HUES64 (cell line): ENCODE results near the gene CPEB4.

Source experiments
- H3K27ac ChIP-seq: 2 replicates; pipeline ENCODE4 v1.7.0; 2013; ENCODE audit warnings: low read depth, low read length, inconsistent platforms
- H3K27me3 ChIP-seq: 2 replicates; pipeline ENCODE4 v1.6.1; 2013; ENCODE audit warnings: mild to moderate bottlenecking, low read length; ENCODE audit not compliant: insufficient read depth
- H3K36me3 ChIP-seq: 2 replicates; pipeline ENCODE4 v1.6.1; 2013; ENCODE audit warnings: mild to moderate bottlenecking, low read length; ENCODE audit not compliant: insufficient read depth
- H3K4me1 ChIP-seq: 2 replicates; pipeline ENCODE4 v1.6.1; 2013; ENCODE audit warnings: mild to moderate bottlenecking, low read length, moderate library complexity; ENCODE audit not compliant: insufficient read depth
- H3K4me3 ChIP-seq: 2 replicates; pipeline ENCODE4 v1.5.1; 2013; ENCODE audit warnings: mild to moderate bottlenecking, low read length, moderate library complexity
- H3K9ac ChIP-seq: 2 replicates; pipeline ENCODE4 v1.6.1; 2013; ENCODE audit warnings: mild to moderate bottlenecking, low read depth, low read length
- H3K9me3 ChIP-seq: 2 replicates; pipeline ENCODE4 v1.6.1; 2013; ENCODE audit warnings: low read depth, low read length; ENCODE audit not compliant: insufficient read depth
- WGBS: fragments of 150-250, 120-280 bp; methylation state at CpG from one replicate; pipeline ENCODE4 v1.1.7; 2013; ENCODE audit warnings: missing lambda C conversion rate; 5-methylcytosine and 5-hydroxymethylcytosine counted together

CPEB4 gene

DNA sequence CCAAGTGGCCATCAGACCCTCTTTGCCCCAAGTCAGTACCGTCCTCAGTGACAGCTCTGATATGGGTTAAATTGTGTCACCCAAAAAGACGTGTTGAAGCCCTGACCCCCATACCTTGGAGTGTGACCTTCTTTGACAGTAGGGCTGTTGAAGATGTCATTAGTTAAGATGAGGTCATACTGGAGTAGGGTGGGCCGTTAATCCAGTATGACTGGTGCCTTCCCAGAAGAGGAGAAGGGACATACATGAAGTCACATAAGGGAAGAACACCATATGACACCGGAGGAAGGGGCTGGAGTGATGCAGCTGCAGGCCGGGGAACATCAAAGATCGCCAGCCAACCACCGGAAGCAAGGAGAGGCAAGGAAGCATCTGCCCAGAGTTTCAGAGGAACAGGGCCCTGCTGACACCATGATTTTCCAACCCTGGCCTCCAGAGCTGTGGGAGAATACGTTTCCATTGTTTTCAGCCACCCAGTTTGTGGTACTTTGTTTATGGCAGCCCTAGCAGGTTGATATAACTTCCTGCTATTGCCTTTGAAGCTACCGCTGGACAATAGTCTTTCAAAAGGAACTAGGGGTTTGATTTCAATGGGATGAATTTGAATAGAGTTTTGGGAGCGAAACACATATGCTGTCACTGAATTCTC is 36.4 kb upstream of the CPEB4 start:
- H3K4me3 ChIP-seq, result no peak overlapping the region
- H3K9ac ChIP-seq, result no peak overlapping the region
- H3K9me3 ChIP-seq, result peaks cover 4% of the 10 kb centered on the region; the same call in 1 of the 2 replicates
- H3K4me1 ChIP-seq, result no peaks in the 10 kb centered on the region
- no peaks in the 10 kb centered on the region for H3K36me3 ChIP-seq
- H3K27me3 ChIP-seq, result no peaks in the 10 kb centered on the region
- H3K27ac ChIP-seq, result no peak overlapping the region
- 89% methylated on average over 10 of the region's 10 CpGs for WGBS

DNA sequence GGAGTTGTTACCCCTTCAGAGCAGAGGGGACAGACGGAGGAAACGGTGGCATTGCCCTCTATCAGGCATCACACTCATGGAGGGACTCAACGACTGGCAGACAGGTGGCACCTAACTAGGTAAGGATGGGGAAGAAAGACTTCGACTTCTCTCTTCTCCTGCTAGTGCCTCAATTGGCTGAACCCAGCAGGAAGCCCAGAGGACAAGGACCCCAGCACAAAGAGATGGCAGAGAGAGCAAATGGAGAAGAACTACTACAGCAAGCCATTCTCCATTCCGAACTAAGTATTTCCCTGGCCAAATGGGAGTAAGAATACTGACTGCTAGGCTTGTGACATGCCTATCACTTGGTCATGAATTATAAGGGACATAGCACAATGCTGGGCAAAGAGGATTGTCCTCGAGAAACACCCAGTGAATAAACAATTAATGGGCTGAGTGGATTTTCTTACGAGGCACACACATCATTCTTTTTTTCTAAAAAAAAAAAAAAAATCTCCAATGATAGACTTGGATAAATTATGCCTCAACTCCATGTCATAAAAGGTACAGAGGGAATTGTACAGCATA is 35.3 kb upstream of the CPEB4 start:
- no peaks in the 10 kb centered on the region for H3K4me1 ChIP-seq
- no peak overlapping the region for H3K9ac ChIP-seq
- WGBS, result 98% methylated on average over 6 of the region's 7 CpGs
- H3K27me3 ChIP-seq, result no peaks in the 10 kb centered on the region
- 0 out of 2 replicates have a peak, but pooled peaks cover 4% of the 10 kb centered on the region for H3K9me3 ChIP-seq
- no peaks in the 10 kb centered on the region for H3K36me3 ChIP-seq
- no peak overlapping the region for H3K27ac ChIP-seq
- H3K4me3 ChIP-seq, result no peak overlapping the region

- no peaks in the 10 kb centered on the region for H3K27me3 ChIP-seq
- 90% methylated on average over 11 of the region's 11 CpGs for WGBS
- no peaks in the 10 kb centered on the region for H3K36me3 ChIP-seq
- H3K4me1 ChIP-seq, result no peaks in the 10 kb centered on the region
- no peak overlapping the region for H3K9ac ChIP-seq
- no peak overlapping the region for H3K4me3 ChIP-seq
- H3K27ac ChIP-seq, result no peak overlapping the region
- 0 out of 2 replicates have a peak, but pooled peaks cover 4% of the 10 kb centered on the region for H3K9me3 ChIP-seq
Measured at GRCh38 chr5:173853370-173854131, 34.6 kb upstream of the CPEB4 start.

DNA sequence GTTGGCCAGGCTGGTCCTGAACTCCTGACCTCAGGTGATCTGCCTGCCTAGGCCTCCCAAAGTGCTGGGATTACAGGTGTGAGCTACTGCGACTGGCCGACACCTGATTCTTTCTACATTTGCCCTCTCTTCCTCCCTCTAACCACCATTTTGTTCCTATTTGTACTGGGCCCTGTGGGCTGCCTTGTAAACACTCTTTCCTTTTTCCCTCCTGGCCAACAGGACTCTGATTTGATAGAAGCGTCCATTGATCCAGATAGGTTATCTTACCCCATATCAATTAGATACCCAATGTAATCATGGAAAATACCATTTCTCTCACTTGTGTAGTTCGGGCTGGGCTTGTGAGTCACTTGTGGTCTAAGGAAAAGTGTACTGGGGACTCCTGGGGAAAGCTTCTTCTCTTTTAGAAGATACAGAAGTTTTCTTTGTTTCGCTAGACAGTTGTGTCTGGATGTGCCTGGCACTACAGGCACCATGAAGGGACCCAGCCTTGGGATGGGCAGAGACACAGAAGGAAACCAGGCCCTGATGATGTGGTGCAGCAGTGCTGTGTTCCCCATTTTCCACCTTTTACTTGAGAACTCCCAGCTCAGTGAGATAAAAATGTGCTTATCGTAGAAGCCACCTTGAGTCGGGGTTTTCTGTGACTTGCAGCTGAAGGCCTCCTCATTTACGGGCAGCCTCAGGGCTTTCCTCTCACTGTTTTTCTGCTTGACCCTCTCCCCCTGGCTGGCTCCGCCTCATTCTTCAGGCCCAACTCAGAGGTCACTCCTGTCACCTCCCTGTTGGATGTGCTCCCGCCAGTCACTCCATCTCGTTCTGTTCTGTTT is 32.8 kb upstream of the CPEB4 start:
- H3K4me3 ChIP-seq, result no peak overlapping the region
- no peaks in the 10 kb centered on the region for H3K4me1 ChIP-seq
- H3K27me3 ChIP-seq, result no peaks in the 10 kb centered on the region
- no peak overlapping the region for H3K27ac ChIP-seq
- no peaks in the 10 kb centered on the region for H3K9me3 ChIP-seq
- no peak overlapping the region for H3K9ac ChIP-seq
- WGBS, result 89% methylated on average over 11 of the region's 11 CpGs
- H3K36me3 ChIP-seq, result no peaks in the 10 kb centered on the region

DNA sequence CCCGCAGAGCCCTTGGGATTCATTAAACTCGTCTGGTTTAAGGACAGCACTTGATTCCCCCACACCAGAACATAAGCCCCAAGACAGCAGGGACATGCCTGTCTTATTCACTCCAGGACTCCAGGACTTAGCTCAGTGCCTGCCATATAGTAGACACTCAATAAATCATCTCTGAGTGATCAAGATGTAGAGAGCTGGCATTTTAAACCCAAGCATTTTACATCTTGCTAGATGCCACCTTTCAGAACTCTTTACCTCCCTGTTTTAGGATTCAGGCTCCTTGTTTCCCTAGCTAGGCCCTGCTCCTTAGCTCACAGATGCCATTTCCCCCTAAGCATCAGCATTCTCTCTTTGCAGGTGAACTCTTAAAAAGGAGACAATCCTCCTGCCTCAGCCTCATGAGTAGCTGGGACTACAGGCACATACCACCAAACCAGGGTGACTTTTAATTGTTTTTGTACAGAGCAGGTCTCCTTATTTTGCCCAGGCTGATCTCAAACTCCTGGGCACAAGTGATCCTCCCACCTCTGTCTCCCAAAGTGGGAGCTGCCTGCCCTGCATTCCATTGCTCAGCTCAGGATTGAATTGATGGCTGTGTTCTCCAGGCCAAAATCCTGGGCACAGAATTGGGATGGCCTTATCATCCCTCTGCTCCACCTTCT is 32.0 kb upstream of the CPEB4 start:
- Histone ChIP-seq H3K4me1 (no peaks in the 10 kb centered on the region), H3K9ac (no peak overlapping the region), H3K4me3 (no peak overlapping the region), H3K9me3 (no peaks in the 10 kb centered on the region), H3K27ac (no peak overlapping the region), H3K27me3 (no peaks in the 10 kb centered on the region), H3K36me3 (no peaks in the 10 kb centered on the region)
- 86% methylated on average over 2 of the region's 2 CpGs for WGBS

DNA sequence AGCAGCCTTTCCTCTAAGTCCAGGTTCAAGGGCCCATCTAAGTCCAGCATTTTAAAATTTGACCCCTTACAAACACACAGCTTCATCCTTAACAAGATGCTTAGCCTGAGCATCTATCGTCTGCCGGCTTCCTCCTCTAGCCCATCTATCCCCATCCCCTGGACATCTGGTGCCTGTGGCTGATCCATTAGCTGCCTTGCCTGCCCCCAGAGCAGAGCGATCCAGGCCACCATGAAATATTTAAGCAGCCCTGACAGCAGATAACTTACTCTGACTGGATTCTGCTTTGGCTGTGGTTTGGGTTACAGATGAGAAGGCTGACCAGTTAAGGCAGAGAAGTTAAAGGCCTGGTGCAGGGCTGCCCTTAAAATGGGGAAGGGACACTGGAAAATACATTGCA is 30.9 kb upstream of the CPEB4 start:
- Histone ChIP-seq H3K9ac (no peak overlapping the region), H3K4me3 (no peak overlapping the region), H3K9me3 (no peaks in the 10 kb centered on the region), H3K27ac (no peak overlapping the region), H3K36me3 (no peaks in the 10 kb centered on the region), H3K4me1 (no peaks in the 10 kb centered on the region), H3K27me3 (no peaks in the 10 kb centered on the region)
- 95% methylated on average over 3 of the region's 3 CpGs for whole genome bisulfite sequencing

GRCh38 chr5:173858021-173858669 is 30.0 kb upstream of the CPEB4 start:
- Histone ChIP-seq H3K9ac (no peak overlapping the region), H3K4me1 (no peaks in the 10 kb centered on the region)
- 82% methylated on average over 5 of the region's 6 CpGs for WGBS

DNA sequence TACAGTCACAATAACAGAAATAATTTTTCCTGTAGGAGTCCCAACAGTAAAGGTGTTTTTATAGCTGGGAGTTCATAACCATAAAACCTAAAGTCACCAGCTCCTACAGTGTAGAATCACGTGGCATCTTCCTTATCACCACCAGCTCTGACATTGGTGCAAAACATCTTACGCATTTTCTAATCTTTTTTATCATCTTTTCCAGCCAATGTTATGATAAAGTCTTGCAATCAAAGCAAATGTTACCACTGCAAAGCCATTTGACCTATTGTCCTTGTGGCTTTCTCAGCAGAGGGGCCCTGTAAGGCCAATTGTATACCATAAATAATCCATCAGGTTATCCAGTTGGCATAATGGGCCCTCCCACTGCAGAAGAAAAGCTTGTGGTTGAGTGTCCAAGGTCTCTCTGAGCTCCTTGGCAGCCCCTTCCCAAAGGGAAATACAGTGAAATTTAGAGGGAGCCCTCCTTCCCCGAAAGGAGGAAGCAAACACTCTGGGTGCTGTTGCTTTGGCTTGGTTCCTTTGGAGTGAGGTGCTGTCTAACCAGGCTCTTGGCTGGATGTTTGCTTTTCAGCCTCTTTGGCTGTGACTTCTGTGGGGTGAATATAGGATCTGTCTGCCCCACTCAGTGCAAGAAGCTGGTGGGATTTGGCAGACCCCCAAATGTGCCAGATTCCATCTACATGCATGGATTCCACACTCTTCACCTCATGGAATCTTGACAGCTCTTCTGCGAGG is 29.3 kb upstream of the CPEB4 start:
- H3K9ac ChIP-seq, result no peak overlapping the region
- no peak overlapping the region for H3K4me3 ChIP-seq
- H3K9me3 ChIP-seq, result no peaks in the 10 kb centered on the region
- H3K36me3 ChIP-seq, result no peaks in the 10 kb centered on the region
- no peaks in the 10 kb centered on the region for H3K27me3 ChIP-seq
- H3K27ac ChIP-seq, result no peak overlapping the region
- WGBS, result 93% methylated on average over 4 of the region's 4 CpGs
- H3K4me1 ChIP-seq, result no peaks in the 10 kb centered on the region

More at GRCh38 chr5:173858021-173858669, 30.0 kb upstream of the CPEB4 start:
- Histone ChIP-seq H3K27me3 (no peaks in the 10 kb centered on the region), H3K27ac (no peak overlapping the region), H3K9me3 (no peaks in the 10 kb centered on the region), H3K36me3 (no peaks in the 10 kb centered on the region), H3K4me3 (no peak overlapping the region)

DNA sequence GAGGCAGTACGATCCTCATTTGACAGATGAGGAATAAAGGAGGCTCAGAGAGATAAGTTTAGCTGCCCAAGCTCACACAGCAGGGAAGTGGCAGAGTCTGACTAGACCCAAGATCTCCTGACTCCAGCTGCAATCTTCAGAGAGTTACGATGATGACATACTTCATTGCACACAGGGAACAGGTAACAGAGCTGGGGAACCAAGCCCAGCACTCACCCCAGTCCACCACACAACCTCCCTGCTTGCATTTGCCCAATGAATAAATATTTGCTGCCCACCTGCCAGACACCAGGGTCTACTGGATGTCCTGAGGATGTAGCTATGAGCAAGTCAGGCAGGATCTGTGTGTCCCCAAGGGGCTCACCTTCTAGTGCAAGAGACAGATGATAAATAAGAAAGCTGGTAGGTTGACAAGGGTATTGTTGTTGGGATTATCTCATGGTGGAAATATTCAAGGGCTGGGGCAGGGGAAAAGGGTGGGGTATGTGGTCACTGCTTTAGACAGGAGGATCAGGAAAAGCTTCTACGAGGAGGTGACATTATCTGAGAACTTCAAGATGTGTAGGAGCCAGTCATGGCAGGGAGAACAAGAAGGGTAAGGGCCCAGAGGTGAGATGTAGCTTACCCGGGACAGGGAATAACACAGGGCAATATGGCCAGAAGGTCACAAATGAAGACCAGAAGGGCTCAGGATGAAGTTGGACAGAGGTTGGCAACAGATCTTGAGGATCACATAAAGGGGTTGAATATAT is 28.6 kb upstream of the CPEB4 start:
- H3K36me3 ChIP-seq, result no peaks in the 10 kb centered on the region
- H3K4me1 ChIP-seq, result peaks cover 5% of the 10 kb centered on the region; the same call in 1 of the 2 replicates

More for the DNA sequence above, 28.6 kb upstream of the CPEB4 start:
- H3K27me3 ChIP-seq, result no peaks in the 10 kb centered on the region
- H3K9me3 ChIP-seq, result no peaks in the 10 kb centered on the region
- WGBS, result 91% methylated on average over 4 of the region's 4 CpGs
- no peak overlapping the region for H3K4me3 ChIP-seq
- H3K9ac ChIP-seq, result no peak overlapping the region
- H3K27ac ChIP-seq, result no peak overlapping the region
